ENCODE results near the gene RBM12. TPM values are rescaled to one million over a fixed set of nuclear protein-coding genes. Genes with fewer than 3 reads are reported as not detected.

RBM12 gene
- total RNA-seq, 1 donor from 2014 or later, result 70.5 TPM

DNA sequence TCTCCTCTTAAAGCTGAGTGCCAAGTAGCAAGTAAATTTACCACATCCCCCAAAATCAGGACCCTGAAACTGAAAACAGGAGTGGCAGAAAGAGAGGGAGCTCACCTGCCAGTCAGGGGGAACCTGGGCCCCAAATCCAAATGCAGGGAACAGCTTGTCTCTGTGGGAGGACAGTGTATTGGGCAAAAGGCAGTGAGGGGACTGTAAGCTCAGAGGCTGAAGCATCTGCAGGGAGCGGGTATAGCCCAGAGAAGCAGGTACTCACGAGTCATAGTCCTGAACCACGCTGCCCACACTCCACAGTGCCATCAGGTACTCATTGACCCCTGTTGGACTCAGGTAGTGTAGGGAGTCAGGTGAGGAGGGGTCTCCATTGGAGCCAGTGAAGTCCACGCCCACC is 34.1 kb downstream of the RBM12 start:
- TF ChIP-seq, protein P1, sequence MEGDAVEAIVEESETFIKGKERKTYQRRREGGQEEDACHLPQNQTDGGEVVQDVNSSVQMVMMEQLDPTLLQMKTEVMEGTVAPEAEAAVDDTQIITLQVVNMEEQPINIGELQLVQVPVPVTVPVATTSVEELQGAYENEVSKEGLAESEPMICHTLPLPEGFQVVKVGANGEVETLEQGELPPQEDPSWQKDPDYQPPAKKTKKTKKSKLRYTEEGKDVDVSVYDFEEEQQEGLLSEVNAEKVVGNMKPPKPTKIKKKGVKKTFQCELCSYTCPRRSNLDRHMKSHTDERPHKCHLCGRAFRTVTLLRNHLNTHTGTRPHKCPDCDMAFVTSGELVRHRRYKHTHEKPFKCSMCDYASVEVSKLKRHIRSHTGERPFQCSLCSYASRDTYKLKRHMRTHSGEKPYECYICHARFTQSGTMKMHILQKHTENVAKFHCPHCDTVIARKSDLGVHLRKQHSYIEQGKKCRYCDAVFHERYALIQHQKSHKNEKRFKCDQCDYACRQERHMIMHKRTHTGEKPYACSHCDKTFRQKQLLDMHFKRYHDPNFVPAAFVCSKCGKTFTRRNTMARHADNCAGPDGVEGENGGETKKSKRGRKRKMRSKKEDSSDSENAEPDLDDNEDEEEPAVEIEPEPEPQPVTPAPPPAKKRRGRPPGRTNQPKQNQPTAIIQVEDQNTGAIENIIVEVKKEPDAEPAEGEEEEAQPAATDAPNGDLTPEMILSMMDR (IDR thresholded peaks at IDR 0.05), result no peak
- Histone ChIP-seq H3K27ac (no peak overlapping the region), H3K4me3 (no peak overlapping the region), H3K9me3 (no peaks in the 10 kb centered on the region), H3K4me1 (peaks cover 13% of the 10 kb centered on the region), H3K27me3 (ENCODE audit: low read depth) (no peaks in the 10 kb centered on the region), H3K36me3 (peaks cover 64% of the 10 kb centered on the region)
- DNase-seq (no peak), ATAC-seq (no peak)
- intact Hi-C loops (cut with DNase I), result no loop called here

DNA sequence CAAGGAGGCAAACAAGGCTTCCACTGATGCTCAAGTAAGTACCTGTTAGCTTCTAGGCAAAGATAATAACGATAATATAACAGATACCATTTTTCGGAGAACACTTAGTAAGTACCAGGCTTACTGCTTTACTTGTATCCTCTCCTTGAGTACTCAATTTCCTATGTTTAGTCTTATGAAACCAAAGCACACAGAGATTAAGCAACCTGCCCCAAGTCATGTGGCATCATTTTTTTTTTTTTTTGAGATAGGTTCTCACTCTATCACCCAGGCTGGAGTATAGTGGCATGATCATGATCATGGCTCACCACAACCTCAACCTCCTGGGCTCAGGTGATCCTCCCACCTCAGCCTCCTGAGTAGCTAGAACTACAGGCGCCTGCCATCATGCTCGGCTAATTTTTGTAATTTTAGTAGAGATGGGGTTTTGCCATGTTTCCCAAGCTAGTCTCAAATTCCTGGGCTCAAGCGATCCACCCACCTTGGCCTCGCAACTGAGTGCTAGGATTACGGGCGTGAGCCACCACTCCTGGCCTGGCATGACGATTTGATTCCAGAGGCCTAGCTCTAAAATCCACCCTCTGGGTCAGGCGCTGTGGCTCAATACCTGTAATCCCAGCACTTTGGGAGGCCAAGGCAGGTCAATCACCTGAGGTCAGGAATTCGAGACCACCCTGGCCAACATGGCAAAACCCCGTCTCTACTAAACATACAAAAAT is 35.1 kb downstream of the RBM12 start:
- ATAC-seq, result peak; percentile 45 to 70
- TF ChIP-seq, protein P1 (IDR thresholded peaks at IDR 0.05), result no peak
- intact Hi-C loops (cut with DNase I), result no loop called here
- Histone ChIP-seq H3K27me3 (ENCODE audit: low read depth) (no peaks in the 10 kb centered on the region), H3K36me3 (peaks cover 75% of the 10 kb centered on the region), H3K4me3 (no peak overlapping the region), H3K27ac (peak overlapping the region; percentile 46), H3K9me3 (no peaks in the 10 kb centered on the region), H3K4me1 (peaks cover 5% of the 10 kb centered on the region)
- DNase-seq, result no peak

DNA sequence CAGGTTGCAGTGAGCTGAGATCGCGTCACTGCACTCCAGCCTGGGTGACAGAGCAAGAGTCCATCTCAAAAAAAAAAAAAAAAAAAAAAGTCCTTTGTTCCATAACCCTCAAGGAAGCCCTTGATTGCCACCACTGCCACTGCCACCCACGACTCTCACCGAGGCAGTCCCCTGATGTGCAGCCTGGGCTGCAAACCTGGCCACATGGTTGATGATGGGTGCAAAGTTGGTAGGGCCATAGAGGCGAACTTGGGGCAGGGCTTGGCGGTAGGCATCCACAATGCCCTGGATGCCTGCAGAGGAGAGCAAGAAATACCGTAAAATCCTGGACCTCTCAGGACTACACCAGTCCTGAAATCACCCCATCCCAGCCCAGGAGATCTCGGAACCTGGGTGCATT is 37.6 kb downstream of the RBM12 start:
- intact Hi-C loops (cut with DNase I), result no loop called here
- Histone ChIP-seq H3K27me3 (ENCODE audit: low read depth) (no peaks in the 10 kb centered on the region), H3K36me3 (peaks cover 86% of the 10 kb centered on the region), H3K4me1 (peaks cover 5% of the 10 kb centered on the region), H3K4me3 (no peak overlapping the region), H3K27ac (no peak overlapping the region), H3K9me3 (no peaks in the 10 kb centered on the region)
- ATAC-seq (no peak), DNase-seq (no peak)
- TF ChIP-seq, protein P1 (IDR thresholded peaks at IDR 0.05), result no peak

DNA sequence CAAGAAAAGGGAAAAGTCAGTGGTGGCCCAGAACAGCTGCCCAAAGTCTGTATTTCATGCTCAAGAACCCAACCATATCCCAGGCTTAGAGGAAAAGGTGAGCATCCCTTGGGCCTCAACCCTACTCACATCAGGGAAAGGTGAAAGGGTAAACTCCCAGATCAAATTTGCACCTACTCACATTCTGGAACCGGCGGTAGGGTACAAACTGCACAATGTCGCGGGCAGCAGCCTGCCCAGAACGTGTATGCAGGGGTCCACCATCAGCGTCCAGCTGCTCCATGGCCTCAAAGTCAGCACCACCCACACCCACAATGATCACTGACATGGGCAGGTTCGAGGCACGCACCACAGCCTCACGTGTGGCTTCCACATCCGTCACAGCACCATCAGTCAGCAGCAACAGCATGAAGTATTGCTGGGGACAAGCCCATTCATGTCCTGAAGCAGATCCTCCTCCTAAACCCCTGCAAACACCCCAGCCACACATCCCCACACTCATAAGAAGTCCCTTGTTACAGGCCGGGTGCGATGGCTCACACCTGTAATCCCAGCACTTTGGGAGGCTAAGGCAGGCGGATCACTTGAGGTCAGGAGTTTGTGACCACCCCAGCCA is 38.2 kb downstream of the RBM12 start:
- Histone ChIP-seq H3K27ac (no peak overlapping the region), H3K4me1 (peaks cover 5% of the 10 kb centered on the region), H3K9me3 (no peaks in the 10 kb centered on the region), H3K27me3 (ENCODE audit: low read depth) (no peaks in the 10 kb centered on the region), H3K4me3 (no peak overlapping the region), H3K36me3 (peaks cover 80% of the 10 kb centered on the region)
- TF ChIP-seq, protein P1 (IDR thresholded peaks at IDR 0.05), result no peak
- intact Hi-C loops (cut with DNase I), result no loop called here
- ATAC-seq (no peak), DNase-seq (no peak)

DNA sequence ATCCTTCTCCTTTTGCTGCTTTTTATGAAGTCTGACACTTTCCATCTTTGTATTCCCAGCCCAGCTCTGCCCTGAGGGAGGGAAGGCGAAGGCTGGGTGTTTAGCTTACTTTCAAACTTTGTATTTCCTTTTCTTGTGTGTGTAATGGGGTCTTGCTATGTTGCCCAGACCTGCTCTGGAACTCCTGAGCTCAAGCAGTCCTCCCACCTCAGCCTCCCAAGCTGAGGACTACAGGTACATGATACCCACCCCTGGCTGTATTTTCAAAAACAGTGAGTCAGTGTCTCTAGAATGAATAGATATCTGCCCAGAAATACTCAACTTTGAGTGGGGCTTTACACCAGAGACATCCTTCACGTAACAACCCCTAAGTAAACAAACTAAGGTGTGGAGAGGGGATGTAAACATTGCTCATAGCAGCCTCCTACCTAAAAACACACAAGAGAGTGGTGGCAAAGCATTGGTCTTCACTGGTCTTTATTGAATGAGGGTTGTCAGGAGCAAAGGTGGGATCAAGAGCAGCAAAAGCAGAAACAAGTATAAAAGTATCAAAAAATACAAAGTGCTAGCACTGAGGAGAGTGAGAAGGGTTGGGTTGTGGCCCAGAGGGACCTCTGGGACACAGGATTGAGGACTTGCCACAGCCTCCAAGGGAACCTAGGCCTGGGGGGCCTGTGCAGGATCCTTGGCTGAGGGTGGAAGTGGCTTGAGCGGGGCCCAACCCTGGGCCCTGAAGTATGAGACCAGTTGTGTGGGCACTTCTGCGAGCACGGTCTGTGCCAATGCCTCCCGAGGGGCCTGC is 38.9 kb downstream of the RBM12 start:
- TF ChIP-seq, protein P1 (IDR thresholded peaks at IDR 0.05), result no peak
- Histone ChIP-seq H3K4me1 (peaks cover 5% of the 10 kb centered on the region), H3K9me3 (no peaks in the 10 kb centered on the region), H3K27ac (no peak overlapping the region), H3K27me3 (ENCODE audit: low read depth) (no peaks in the 10 kb centered on the region), H3K4me3 (no peak overlapping the region), H3K36me3 (peaks cover 73% of the 10 kb centered on the region)
- no peak for DNase-seq
- intact Hi-C loops (cut with DNase I), result no loop called here
- ATAC-seq, result peak in 1 of 2 donors; percentile 48

Measured in lower lobe of right lung (tissue), 2 donors.